Activated naive CD4-positive, alpha-beta T cell treated with anti-CD3 and anti-CD28 coated beads for 36 hours (primary cell): ENCODE measurements around the gene LGR4. TPM values are rescaled to one million over a fixed set of nuclear protein-coding genes. Genes with fewer than 3 reads are reported as not detected.

ENCODE experiments used
- CTCF ChIA-PET: fragments of 350-600 bp; sonication (Branson Sonifier 250); formaldehyde crosslinking; loops from one replicate; lab custom pipeline; 2021; ENCODE audit warnings: antibody characterized with exemption; lab: Charles Lee
- DNase-seq: peaks from one replicate; pipeline ENCODE4 v3.0.0-alpha.2; 2020
- H3K27ac Mint-ChIP-seq: one replicate; pipeline ENCODE4 v1.8.0; 2021; ENCODE audit warnings: mild to moderate bottlenecking, mixed read lengths
- H3K27me3 Mint-ChIP-seq: one replicate; pipeline ENCODE4 v1.8.0; 2021; ENCODE audit warnings: low read depth, mixed read lengths
- H3K36me3 Mint-ChIP-seq: one replicate; pipeline ENCODE4 v1.8.0; 2021; ENCODE audit warnings: low read depth, mixed read lengths
- H3K4me1 Mint-ChIP-seq: one replicate; pipeline ENCODE4 v1.8.0; 2021; ENCODE audit warnings: low read depth, mixed read lengths
- H3K4me3 Mint-ChIP-seq: one replicate; pipeline ENCODE4 v1.8.0; 2021; ENCODE audit warnings: mild to moderate bottlenecking, moderate library complexity, mixed read lengths
- H3K9me3 Mint-ChIP-seq: one replicate; pipeline ENCODE4 v1.8.0; 2021; ENCODE audit warnings: mixed read lengths
- intact Hi-C: fragments of 100-400 bp; cut with micrococcal nuclease; formaldehyde crosslinking; loops from one replicate; pipeline ENCODE4 v1.15.1; 2023
- total RNA-seq, 2 experiments: library from RNA; stranded (reverse); gene quantifications; one replicate each; pipeline ENCODE4 v1.2.3, GENCODE V29; 2021

LGR4 gene
- total RNA-seq, 2 experiments from 2014 or later: 0.12 to 0.19 TPM

- intact Hi-C loops: no loop called here
- no peak overlapping the region for H3K4me3 Mint-ChIP-seq
- no peak for DNase-seq
- no peak overlapping the region for H3K27ac Mint-ChIP-seq
- no peaks in the 10 kb centered on the region for H3K27me3 Mint-ChIP-seq
- CTCF ChIA-PET: no interaction called here
- no peaks in the 10 kb centered on the region for H3K9me3 Mint-ChIP-seq
- H3K4me1 Mint-ChIP-seq: no peaks in the 10 kb centered on the region
- H3K36me3 Mint-ChIP-seq: no peaks in the 10 kb centered on the region
These were observed 84.6 kb downstream of the LGR4 start for GRCh38 chr11:27388001-27388400.

- Mint-ChIP-seq H3K4me3 (no peak overlapping the region), H3K27me3 (no peaks in the 10 kb centered on the region), H3K36me3 (no peaks in the 10 kb centered on the region), H3K27ac (no peak overlapping the region), H3K9me3 (no peaks in the 10 kb centered on the region), H3K4me1 (no peaks in the 10 kb centered on the region)
- CTCF ChIA-PET: no interaction called here
- intact Hi-C loops: no loop called here
- no peak for DNase-seq
These were observed 85.2 kb downstream of the LGR4 start for GRCh38 chr11:27387362-27387761.

- Mint-ChIP-seq H3K4me1 (no peaks in the 10 kb centered on the region), H3K27me3 (no peaks in the 10 kb centered on the region), H3K36me3 (no peaks in the 10 kb centered on the region), H3K4me3 (no peak overlapping the region), H3K27ac (no peak overlapping the region), H3K9me3 (no peaks in the 10 kb centered on the region)
- intact Hi-C loops: no loop called here
- CTCF ChIA-PET: no interaction called here
- no peak for DNase-seq
These were observed 86.3 kb downstream of the LGR4 start for GRCh38 chr11:27386181-27386845.

DNA sequence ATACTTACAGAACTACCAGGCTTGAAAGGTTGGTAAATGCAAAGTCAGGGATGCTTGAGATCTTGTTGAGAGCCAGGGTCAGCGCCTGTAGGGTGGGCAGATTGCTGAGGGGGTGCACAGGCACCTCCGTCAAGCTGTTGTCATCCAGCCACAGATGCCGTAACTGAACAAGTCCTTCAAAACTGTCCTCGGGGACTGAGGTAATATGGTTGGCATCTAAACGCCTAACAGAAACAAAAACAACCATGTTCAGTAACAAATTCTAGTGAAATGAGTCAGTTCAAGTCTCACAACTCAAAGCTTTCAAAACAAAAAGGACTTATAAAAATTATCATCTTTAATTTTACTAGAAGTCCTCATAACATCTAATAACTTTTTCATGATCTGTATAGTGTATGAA is 87.3 kb downstream of the LGR4 start:
- Mint-ChIP-seq H3K36me3 (no peaks in the 10 kb centered on the region), H3K4me1 (no peaks in the 10 kb centered on the region), H3K27me3 (no peaks in the 10 kb centered on the region), H3K4me3 (no peak overlapping the region), H3K27ac (no peak overlapping the region), H3K9me3 (no peaks in the 10 kb centered on the region)
- intact Hi-C loops: no loop called here
- no peak for DNase-seq
- CTCF ChIA-PET: no interaction called here

- DNase-seq: no peak
- Mint-ChIP-seq H3K4me1 (no peaks in the 10 kb centered on the region), H3K36me3 (no peaks in the 10 kb centered on the region), H3K4me3 (no peak overlapping the region), H3K27me3 (no peaks in the 10 kb centered on the region), H3K27ac (no peak overlapping the region), H3K9me3 (no peaks in the 10 kb centered on the region)
- CTCF ChIA-PET: interaction anchor here (0.6 to 1.1 kb wide), 2 partner anchors 113 to 142 kb away, joined by 3 to 4 read pairs; no protein-coding TSS in a partner anchor
- intact Hi-C loops: no loop called here
These were observed 88.4 kb downstream of the LGR4 start for GRCh38 chr11:27384227-27384626.

GRCh38 chr11:27383645-27384044 is 88.9 kb downstream of the LGR4 start:
- no peaks in the 10 kb centered on the region for H3K4me1 Mint-ChIP-seq
- DNase-seq: no peak
- no peak overlapping the region for H3K27ac Mint-ChIP-seq
- no peaks in the 10 kb centered on the region for H3K9me3 Mint-ChIP-seq
- intact Hi-C loops: no loop called here
- H3K4me3 Mint-ChIP-seq: no peak overlapping the region
- CTCF ChIA-PET: interaction anchor here (1.1 kb wide), 1 partner anchor 113 kb away, joined by 3 read pairs; no protein-coding TSS in a partner anchor
- no peaks in the 10 kb centered on the region for H3K27me3 Mint-ChIP-seq
- H3K36me3 Mint-ChIP-seq: no peaks in the 10 kb centered on the region

DNA sequence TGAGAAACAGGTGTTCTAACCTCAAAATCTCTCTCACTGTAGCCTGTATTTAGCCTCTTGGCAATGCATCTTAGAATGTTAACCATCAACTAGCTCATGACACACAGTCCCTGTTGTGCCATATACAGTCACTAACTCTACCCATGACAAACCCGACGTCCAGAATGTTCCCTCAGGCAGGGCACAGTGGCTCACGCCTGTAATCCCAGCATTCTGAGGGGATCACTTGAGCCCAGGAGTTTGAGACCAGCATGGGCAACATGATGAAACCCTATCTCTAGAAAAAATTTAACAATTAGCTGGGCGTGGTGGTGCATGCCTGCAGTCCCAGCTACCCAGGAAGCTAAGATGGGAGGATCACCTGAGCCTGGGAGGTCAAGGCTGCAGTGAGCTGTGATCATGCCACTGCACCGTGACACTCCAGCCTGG is 91.3 kb downstream of the LGR4 start:
- no peaks in the 10 kb centered on the region for H3K4me1 Mint-ChIP-seq
- no peak for DNase-seq
- H3K27me3 Mint-ChIP-seq: no peaks in the 10 kb centered on the region
- H3K9me3 Mint-ChIP-seq: no peaks in the 10 kb centered on the region
- intact Hi-C loops: no loop called here
- H3K36me3 Mint-ChIP-seq: no peaks in the 10 kb centered on the region
- no peak overlapping the region for H3K4me3 Mint-ChIP-seq
- no peak overlapping the region for H3K27ac Mint-ChIP-seq
- CTCF ChIA-PET: no interaction called here

DNA sequence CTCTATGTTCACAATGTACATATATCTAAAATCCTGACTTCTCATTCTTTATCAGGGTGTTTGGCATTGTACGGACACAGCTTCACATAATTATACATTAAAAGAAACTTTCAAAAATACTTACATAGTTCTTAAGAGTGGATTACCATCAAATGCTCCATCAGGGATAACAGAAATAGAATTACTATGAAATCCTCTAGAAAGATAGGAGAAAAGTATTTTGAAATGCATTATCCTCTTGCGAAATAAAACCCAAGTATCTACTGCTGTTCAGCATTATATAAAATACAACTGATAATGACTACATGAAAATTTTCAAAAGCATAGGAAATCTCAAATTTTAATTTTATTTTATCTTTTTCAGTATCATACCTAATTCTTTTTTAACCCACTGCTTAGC is 91.8 kb downstream of the LGR4 start:
- Mint-ChIP-seq H3K9me3 (no peaks in the 10 kb centered on the region), H3K36me3 (no peaks in the 10 kb centered on the region), H3K27ac (no peak overlapping the region), H3K4me1 (no peaks in the 10 kb centered on the region), H3K4me3 (no peak overlapping the region), H3K27me3 (no peaks in the 10 kb centered on the region)
- DNase-seq: no peak
- intact Hi-C loops: no loop called here
- CTCF ChIA-PET: no interaction called here

DNA sequence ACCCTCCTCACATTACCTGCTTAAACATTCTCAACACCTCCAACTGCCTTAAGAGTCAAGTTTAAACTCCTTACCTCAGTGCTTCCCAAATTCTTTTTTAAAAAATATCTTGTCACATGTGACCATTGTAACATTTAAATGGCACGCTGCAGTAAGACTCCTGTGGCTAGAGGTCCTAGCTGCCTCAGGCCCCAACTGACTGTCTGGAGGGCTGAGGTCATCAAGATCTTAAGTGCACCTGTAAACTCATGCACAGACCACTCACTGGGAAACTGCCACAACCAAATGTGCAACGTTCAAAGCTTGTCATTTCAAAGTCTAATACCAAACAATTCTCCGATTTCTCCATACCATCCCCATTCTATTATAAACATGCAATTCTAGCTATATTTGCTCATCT is 93.1 kb downstream of the LGR4 start:
- DNase-seq: no peak
- no peak overlapping the region for H3K27ac Mint-ChIP-seq
- no peaks in the 10 kb centered on the region for H3K36me3 Mint-ChIP-seq
- no peak overlapping the region for H3K4me3 Mint-ChIP-seq
- intact Hi-C loops: no loop called here
- H3K27me3 Mint-ChIP-seq: no peaks in the 10 kb centered on the region
- no peaks in the 10 kb centered on the region for H3K9me3 Mint-ChIP-seq
- H3K4me1 Mint-ChIP-seq: no peaks in the 10 kb centered on the region
- CTCF ChIA-PET: no interaction called here

DNA sequence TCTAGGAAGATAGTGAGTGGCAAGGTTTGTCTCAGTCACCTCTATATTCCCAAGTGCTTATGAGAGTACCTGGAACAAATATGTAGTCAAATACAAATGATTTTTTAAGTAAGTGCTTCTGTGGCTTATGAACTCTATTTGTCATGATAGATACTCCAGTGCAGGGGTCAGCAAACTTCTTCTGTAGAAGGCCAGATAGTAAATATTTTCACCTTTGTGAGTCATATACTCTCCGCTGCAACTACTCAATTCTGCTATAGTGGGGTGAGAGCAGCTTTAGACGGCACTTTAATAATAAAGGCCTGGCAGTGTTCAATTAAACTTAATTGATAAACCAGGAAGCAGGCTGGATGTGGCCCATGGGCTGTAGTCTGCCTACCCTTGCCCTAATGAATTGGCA is 97.2 kb downstream of the LGR4 start:
- no peak overlapping the region for H3K27ac Mint-ChIP-seq
- H3K4me3 Mint-ChIP-seq: no peak overlapping the region
- intact Hi-C loops: no loop called here
- no peaks in the 10 kb centered on the region for H3K4me1 Mint-ChIP-seq
- no peaks in the 10 kb centered on the region for H3K9me3 Mint-ChIP-seq
- H3K27me3 Mint-ChIP-seq: no peaks in the 10 kb centered on the region
- DNase-seq: no peak
- CTCF ChIA-PET: no interaction called here
- no peaks in the 10 kb centered on the region for H3K36me3 Mint-ChIP-seq

DNA sequence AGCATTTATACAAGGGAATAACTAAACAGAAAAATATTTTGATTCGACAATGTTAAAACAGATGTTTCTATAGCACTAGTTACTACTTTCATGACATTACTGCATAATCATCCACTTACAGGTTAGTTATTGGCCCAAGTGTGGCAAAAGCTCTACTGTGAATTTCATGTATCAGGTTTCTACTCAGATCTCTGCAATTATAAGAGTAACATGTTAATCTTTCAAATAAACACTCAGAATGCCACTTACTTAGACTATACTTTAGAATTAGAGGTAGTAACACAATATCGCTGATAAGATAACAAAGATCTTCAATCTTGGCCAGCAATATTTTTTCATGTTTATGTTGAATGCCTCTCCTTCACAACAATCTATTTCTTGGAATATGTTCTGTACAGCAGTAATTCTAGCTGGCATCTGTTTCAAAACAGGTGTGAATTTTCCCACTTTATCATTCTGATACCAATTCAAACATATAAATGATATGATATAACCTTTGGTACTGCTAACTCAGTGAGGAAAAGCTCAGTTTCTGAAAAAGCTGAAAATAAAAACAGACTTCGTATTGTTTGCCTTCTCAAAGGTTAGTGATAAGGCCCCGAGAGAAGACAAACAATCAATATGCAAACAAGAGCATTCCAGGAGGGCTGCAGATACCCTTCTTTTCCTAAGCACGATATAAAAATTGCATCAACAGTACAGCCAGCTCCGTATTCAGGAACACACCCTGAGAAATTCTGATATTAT is 98.6 kb downstream of the LGR4 start:
- CTCF ChIA-PET: interaction anchor here (1.7 kb wide), 1 partner anchor 111 kb away, joined by 5 read pairs; no protein-coding TSS in a partner anchor
- H3K4me3 Mint-ChIP-seq: no peak overlapping the region
- no peaks in the 10 kb centered on the region for H3K27me3 Mint-ChIP-seq
- no peaks in the 10 kb centered on the region for H3K9me3 Mint-ChIP-seq
- intact Hi-C loops: no loop called here
- DNase-seq: no peak
- no peaks in the 10 kb centered on the region for H3K36me3 Mint-ChIP-seq
- H3K27ac Mint-ChIP-seq: no peak overlapping the region
- H3K4me1 Mint-ChIP-seq: no peaks in the 10 kb centered on the region

- DNase-seq: no peak
- Mint-ChIP-seq H3K27me3 (no peaks in the 10 kb centered on the region), H3K36me3 (no peaks in the 10 kb centered on the region), H3K4me3 (no peak overlapping the region), H3K9me3 (no peaks in the 10 kb centered on the region), H3K4me1 (no peaks in the 10 kb centered on the region), H3K27ac (no peak overlapping the region)
- CTCF ChIA-PET: interaction anchor here (1.7 kb wide), 1 partner anchor 112 kb away, joined by 5 read pairs; no protein-coding TSS in a partner anchor
- intact Hi-C loops: no loop called here
These were observed 99.2 kb downstream of the LGR4 start for GRCh38 chr11:27373392-27373791.

GRCh38 chr11:27372164-27372563 is 100.4 kb downstream of the LGR4 start:
- CTCF ChIA-PET: no interaction called here
- intact Hi-C loops: no loop called here
- no peak for DNase-seq
- H3K36me3 Mint-ChIP-seq: no peaks in the 10 kb centered on the region
- no peak overlapping the region for H3K27ac Mint-ChIP-seq
- no peak overlapping the region for H3K4me3 Mint-ChIP-seq
- no peaks in the 10 kb centered on the region for H3K4me1 Mint-ChIP-seq
- no peaks in the 10 kb centered on the region for H3K9me3 Mint-ChIP-seq
- no peaks in the 10 kb centered on the region for H3K27me3 Mint-ChIP-seq
